Erythroblast (primary cell): ENCODE measurements around the gene FADS2.

Experiments used
- GATA1 ChIP-seq: IDR thresholded peaks from 2 replicates; pipeline ENCODE4 v1.6.1; 2011; ENCODE audit warnings: low read depth, mild to moderate bottlenecking, control low read depth, low read length, moderate library complexity
- POLR2A ChIP-seq: IDR thresholded peaks from 2 replicates; pipeline ENCODE4 v1.6.1; 2011; ENCODE audit warnings: mild to moderate bottlenecking, low read length

GRCh38 chr11:61897387-61898246 lies 69.5 kb downstream of the FADS2 start:
- TF ChIP-seq POLR2A = no peak
- TF ChIP-seq GATA1 = no peak
